GM12873 (cell line): ENCODE data around the gene SEC22C.

Experiments
- TF ChIP-seq, protein P1 (sequence below): IDR thresholded peaks from 2 replicates; pipeline ENCODE4 v1.5.1; 2012; ENCODE audit warnings: low read depth, mild to moderate bottlenecking, moderate library complexity, low read length, control low read depth; ENCODE audit not compliant: insufficient read depth; ENCODE audit errors: missing control alignments

SEC22C gene

GRCh38 chr3:42549131-42549530 lies 32.6 kb downstream of the SEC22C start:
- TF ChIP-seq, protein P1, sequence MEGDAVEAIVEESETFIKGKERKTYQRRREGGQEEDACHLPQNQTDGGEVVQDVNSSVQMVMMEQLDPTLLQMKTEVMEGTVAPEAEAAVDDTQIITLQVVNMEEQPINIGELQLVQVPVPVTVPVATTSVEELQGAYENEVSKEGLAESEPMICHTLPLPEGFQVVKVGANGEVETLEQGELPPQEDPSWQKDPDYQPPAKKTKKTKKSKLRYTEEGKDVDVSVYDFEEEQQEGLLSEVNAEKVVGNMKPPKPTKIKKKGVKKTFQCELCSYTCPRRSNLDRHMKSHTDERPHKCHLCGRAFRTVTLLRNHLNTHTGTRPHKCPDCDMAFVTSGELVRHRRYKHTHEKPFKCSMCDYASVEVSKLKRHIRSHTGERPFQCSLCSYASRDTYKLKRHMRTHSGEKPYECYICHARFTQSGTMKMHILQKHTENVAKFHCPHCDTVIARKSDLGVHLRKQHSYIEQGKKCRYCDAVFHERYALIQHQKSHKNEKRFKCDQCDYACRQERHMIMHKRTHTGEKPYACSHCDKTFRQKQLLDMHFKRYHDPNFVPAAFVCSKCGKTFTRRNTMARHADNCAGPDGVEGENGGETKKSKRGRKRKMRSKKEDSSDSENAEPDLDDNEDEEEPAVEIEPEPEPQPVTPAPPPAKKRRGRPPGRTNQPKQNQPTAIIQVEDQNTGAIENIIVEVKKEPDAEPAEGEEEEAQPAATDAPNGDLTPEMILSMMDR, result no peak

GRCh38 chr3:42547401-42547945 lies 34.3 kb downstream of the SEC22C start:
- TF ChIP-seq, protein P1, result peak; percentile 97

- TF ChIP-seq, protein P1, result no peak
Measured at GRCh38 chr3:42546691-42547213, 35.0 kb downstream of the SEC22C start.

GRCh38 chr3:42545284-42545900 lies 36.4 kb downstream of the SEC22C start:
- TF ChIP-seq, protein P1, result no peak

GRCh38 chr3:42544492-42545283 lies 37.1 kb downstream of the SEC22C start:
- TF ChIP-seq, protein P1, result no peak

GRCh38 chr3:42541079-42541478 lies 40.7 kb downstream of the SEC22C start:
- TF ChIP-seq, protein P1, result no peak

DNA sequence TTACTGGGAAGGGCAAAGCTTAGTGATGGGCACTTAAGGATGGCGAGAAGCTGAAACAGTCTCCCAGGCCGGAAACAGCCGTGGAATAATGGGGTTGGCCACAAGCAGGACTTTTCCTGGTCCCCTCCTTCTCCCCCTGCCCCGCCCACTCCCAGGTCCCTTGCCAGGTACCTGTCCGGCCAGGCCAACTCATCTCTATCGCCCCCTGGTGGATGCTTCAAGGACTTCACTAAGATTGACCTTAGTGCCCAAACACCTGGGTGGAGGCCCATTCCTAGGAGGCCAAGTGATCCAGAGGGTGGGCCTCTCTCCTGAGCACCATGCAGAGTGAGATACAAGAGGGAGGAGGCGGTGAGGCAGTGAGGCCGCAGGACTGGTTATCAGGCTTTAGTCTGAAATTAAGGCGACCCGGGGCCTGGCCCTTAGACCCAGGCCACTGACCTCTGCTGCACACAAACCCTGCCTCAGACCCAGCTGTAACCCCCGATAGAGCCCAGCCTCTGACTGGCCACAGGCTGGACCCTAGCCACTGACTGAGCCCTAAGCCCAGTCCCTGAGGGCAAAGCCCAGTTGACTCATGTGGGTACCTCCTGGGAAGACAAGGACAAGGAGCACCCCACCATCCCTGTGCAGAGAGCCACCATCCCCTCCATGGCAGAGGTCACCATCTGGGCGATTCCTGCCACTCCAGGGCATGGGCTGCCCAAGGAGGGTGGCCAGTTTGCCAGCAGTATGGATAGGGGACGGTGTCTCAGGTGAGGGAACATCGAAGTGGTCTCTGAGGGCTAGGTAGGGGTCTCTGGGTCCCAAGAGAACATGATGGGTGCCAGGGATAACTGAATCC lies 41.7 kb downstream of the SEC22C start:
- TF ChIP-seq, protein P1, result peak; percentile 87
